SW480 (cell line): Measurements from ENCODE around the gene UTF1.
A peak's percentile ranks its signal among the peaks of the same experiment; 100 is the strongest.

Source experiments
- DNase-seq: peaks from one replicate; pipeline ENCODE4 v3.0.0-alpha.2; 2016; ENCODE audit warnings: low spot score

The UTF1 gene

GRCh38 chr10:133247681-133248333 is 17.8 kb downstream of the UTF1 start:
- no peak for DNase-seq

GRCh38 chr10:133248334-133248715 is 18.3 kb downstream of the UTF1 start:
- no peak for DNase-seq

GRCh38 chr10:133249094-133249780 is 19.2 kb downstream of the UTF1 start:
- DNase-seq: no peak

- DNase-seq: no peak
These were observed 20.1 kb downstream of the UTF1 start for GRCh38 chr10:133249975-133250754.

GRCh38 chr10:133251388-133252222 is 21.6 kb downstream of the UTF1 start:
- no peak for DNase-seq

- DNase-seq: no peak
These were observed 22.2 kb downstream of the UTF1 start for GRCh38 chr10:133252223-133252552.

GRCh38 chr10:133253361-133253955 is 23.4 kb downstream of the UTF1 start:
- no peak for DNase-seq

- DNase-seq: no peak
These were observed 24.6 kb downstream of the UTF1 start for GRCh38 chr10:133254421-133255120.

GRCh38 chr10:133255323-133255722 is 25.3 kb downstream of the UTF1 start:
- DNase-seq: no peak

- peak; percentile 74 for DNase-seq
These were observed 27.6 kb downstream of the UTF1 start for GRCh38 chr10:133257489-133258065.

GRCh38 chr10:133258066-133258817 is 28.2 kb downstream of the UTF1 start:
- peak; percentile 81 for DNase-seq

- DNase-seq: peak; percentile 96
These were observed 29.0 kb downstream of the UTF1 start for GRCh38 chr10:133258818-133259601.

- no peak for DNase-seq
These were observed 29.6 kb downstream of the UTF1 start for GRCh38 chr10:133259602-133259989.

GRCh38 chr10:133260895-133261725 is 31.1 kb downstream of the UTF1 start:
- peak; percentile 60 for DNase-seq

GRCh38 chr10:133261726-133262325 is 31.8 kb downstream of the UTF1 start:
- DNase-seq: peak; percentile 60

- peak; percentile 80 for DNase-seq
These were observed 32.7 kb downstream of the UTF1 start for GRCh38 chr10:133262696-133263095.

GRCh38 chr10:133263674-133264073 is 33.7 kb downstream of the UTF1 start:
- DNase-seq: no peak

- no peak for DNase-seq
These were observed 34.4 kb downstream of the UTF1 start for GRCh38 chr10:133264461-133264860.
